Endothelial cell of umbilical vein (primary cell): ENCODE data around the gene TXNDC2. TPM values are rescaled to one million over a fixed set of nuclear protein-coding genes. Genes with fewer than 3 reads are reported as not detected.

Experiments used
- BruUV-seq: library from RNA; stranded (reverse); fragments of 400-500 nt; replicated peaks from 2 replicates; lab custom pipeline; 2021; lab: Mats Ljungman, UMichigan
- CTCF ChIA-PET: fragments of 300-600, 350-600 bp; sonication (Branson Sonifier 250); formaldehyde crosslinking; loops from one replicate; lab custom pipeline; 2021; ENCODE audit warnings: antibody characterized with exemption, inconsistent platforms; lab: Charles Lee
- POLR2A ChIA-PET: fragments of 300-600, 350-600 bp; sonication (Branson Sonifier 250); formaldehyde crosslinking; loops from one replicate; lab custom pipeline; 2021; ENCODE audit warnings: antibody characterized with exemption, inconsistent platforms; lab: Charles Lee
- DNase-seq: peaks from one replicate; pipeline ENCODE4 v3.0.0-alpha.2; 2011; ENCODE audit warnings: low read depth, low spot score
- FAIRE-seq: peaks from 2 replicates; lab custom pipeline; 2011; peaks lifted over from hg19 to GRCh38; lab: Jason Lieb, UNC
- H2AFZ ChIP-seq: 2 replicates; pipeline ENCODE4 v1.6.0; 2012; ENCODE audit warnings: low read depth, low read length, control low read depth, inconsistent platforms
- H3K27ac ChIP-seq: 2 replicates; pipeline ENCODE4 v1.5.1; 2011; ENCODE audit warnings: low read depth, mild to moderate bottlenecking, control low read depth, low read length, moderate library complexity; ENCODE audit not compliant: insufficient read depth
- H3K27me3 ChIP-seq, 2 experiments: 2 replicates each; pipeline versions ENCODE4 v1.6.0 to v1.6.1; 2011; ENCODE audit warnings: low read length in 2 of 2, mixed read lengths in 1 of 2; ENCODE audit not compliant: control insufficient read depth in 2 of 2, insufficient read depth in 2 of 2
- H3K36me3 ChIP-seq, 2 experiments: 2 replicates in 1 of 2; 3 replicates in 1 of 2; pipeline ENCODE4 v1.5.1; 2011; ENCODE audit warnings: low read length in 2 of 2, mild to moderate bottlenecking in 1 of 2, moderate library complexity in 1 of 2; ENCODE audit not compliant: control insufficient read depth in 2 of 2, insufficient read depth in 2 of 2; ENCODE audit errors: extremely low read depth in 1 of 2
- H3K4me1 ChIP-seq: 3 replicates; pipeline ENCODE4 v1.5.1; 2011; ENCODE audit warnings: mild to moderate bottlenecking, low read length; ENCODE audit not compliant: control insufficient read depth, insufficient read depth; ENCODE audit errors: extremely low read depth
- H3K4me2 ChIP-seq: 2 replicates; pipeline ENCODE4 v1.6.1; 2011; ENCODE audit warnings: low read length, control low read depth, mixed read lengths; ENCODE audit not compliant: insufficient read depth
- H3K4me3 ChIP-seq, 3 experiments: fragments of 200-600 bp in 1 of 3; sonication (generic), shearing (Covaris generic) in 1 of 3; replicated peaks in 1 of 3; 2 replicates each; pipeline ENCODE4 v1.5.1; 2011 to 2016; ENCODE audit warnings: control low read depth in 3 of 3, low read length in 3 of 3, mild to moderate bottlenecking in 2 of 3, inconsistent platforms in 1 of 3, low read depth in 1 of 3, moderate library complexity in 1 of 3; ENCODE audit not compliant: insufficient read depth in 1 of 3
- H3K79me2 ChIP-seq: 2 replicates; pipeline ENCODE4 v1.6.0; 2012; ENCODE audit warnings: low read length, inconsistent platforms; ENCODE audit not compliant: control insufficient read depth, insufficient read depth
- H3K9ac ChIP-seq: replicated peaks from 2 replicates; pipeline ENCODE3; 2011; ENCODE audit warnings: low read length, control low read depth; ENCODE audit not compliant: insufficient read depth; ENCODE audit errors: extremely low read depth
- H3K9me1 ChIP-seq: replicated peaks from 3 replicates; pipeline ENCODE4 v1.6.0; 2011; ENCODE audit warnings: mild to moderate bottlenecking, low read length; ENCODE audit not compliant: control insufficient read depth, insufficient read depth; ENCODE audit errors: extremely low read depth
- H3K9me3 ChIP-seq: replicated peaks from 2 replicates; pipeline ENCODE4 v1.5.1; 2012; ENCODE audit warnings: low read length, inconsistent platforms; ENCODE audit not compliant: control insufficient read depth, insufficient read depth
- H4K20me1 ChIP-seq: replicated peaks from 2 replicates; pipeline ENCODE3; 2011; ENCODE audit warnings: mild to moderate bottlenecking, low read length; ENCODE audit not compliant: control insufficient read depth, insufficient read depth; ENCODE audit errors: extremely low read depth
- CTCF ChIP-seq, 2 donors: IDR thresholded peaks; 1 replicate in 1 of 2; 2 replicates in 1 of 2; pipeline ENCODE4 v1.5.1; 2011; ENCODE audit warnings: low read length in 2 of 2, mild to moderate bottlenecking in 2 of 2, moderate library complexity in 2 of 2, control low read depth in 1 of 2, inconsistent platforms in 1 of 2, low read depth in 1 of 2; ENCODE audit not compliant: insufficient read depth in 1 of 2; ENCODE audit errors: extremely low read depth in 1 of 2
- EZH2 ChIP-seq: IDR thresholded peaks from 2 replicates; pipeline ENCODE4 v1.6.1; 2012; ENCODE audit warnings: borderline replicate concordance, low read depth, mild to moderate bottlenecking, moderate library complexity, low read length, inconsistent platforms; ENCODE audit not compliant: severe bottlenecking
- FOS ChIP-seq: IDR thresholded peaks from 2 replicates; pipeline ENCODE4 v1.6.1; 2011; ENCODE audit warnings: mild to moderate bottlenecking, low read length, moderate library complexity, borderline replicate concordance; ENCODE audit not compliant: insufficient read depth
- GATA2 ChIP-seq: IDR thresholded peaks from 2 replicates; pipeline ENCODE4 v1.7.0; 2011; ENCODE audit warnings: low read depth, mild to moderate bottlenecking, moderate library complexity, mixed read lengths, low read length; ENCODE audit not compliant: insufficient read length, insufficient read depth
- JUN ChIP-seq: IDR thresholded peaks from 2 replicates; pipeline ENCODE4 v1.6.1; 2011; ENCODE audit warnings: borderline replicate concordance, low read depth; ENCODE audit not compliant: insufficient read length, insufficient read depth
- MAX ChIP-seq: IDR thresholded peaks from 2 replicates; pipeline ENCODE4 v1.6.1; 2011; ENCODE audit not compliant: insufficient read depth, insufficient read length
- MYC ChIP-seq: IDR thresholded peaks from one replicate; pipeline ENCODE4 v1.6.1; 2011; ENCODE audit warnings: mild to moderate bottlenecking, low read depth, low read length
- POLR2A ChIP-seq: IDR thresholded peaks from 2 replicates; pipeline ENCODE4 v1.6.1; 2012; ENCODE audit warnings: low read depth, mild to moderate bottlenecking, control low read depth, low read length
- POLR2AphosphoS5 ChIP-seq: IDR thresholded peaks from 2 replicates; pipeline ENCODE4 v1.6.1; 2012; ENCODE audit warnings: low read depth, mild to moderate bottlenecking, control low read depth, low read length, moderate library complexity; ENCODE audit not compliant: insufficient read depth
- dilution Hi-C: fragments of 300-500 bp; cut with MboI; formaldehyde crosslinking; loops from one replicate; pipeline ENCODE4 v1.15.0; 2019; ENCODE audit warnings: low sequenced_read_pairs; ENCODE audit not compliant: extremely low pct_ligation_motif_present
- intact Hi-C: fragments of 100-400 bp; cut with micrococcal nuclease; formaldehyde crosslinking; loops from one replicate; pipeline ENCODE4 v1.10.0; 2022
- polyA plus RNA-seq, 4 experiments: library from polyadenylated mRNA; depleted of rRNA in 3 of 4; stranded (reverse) in 3 of 4; unstranded in 1 of 4; fragments of >200 nt; gene quantifications; 2 replicates each; pipeline versions ENCODE4 v1.2.1 to v1.2.3, GENCODE V29; 2011 to 2012; ENCODE audit warnings: missing spikeins in 1 of 4
- total RNA-seq: library from RNA; stranded (reverse); gene quantifications from 2 replicates; pipeline ENCODE4 v1.2.3, GENCODE V29; 2021

TXNDC2 gene
- total and polyA plus RNA-seq, 2 donors (not counting 3 experiments of a cell fraction or from before 2014, with no cell fraction given): 0.12 TPM; not detected in 1

- Histone ChIP-seq H3K9me3 (no peaks in the 10 kb centered on the region), H3K4me1 (peaks cover 5% of the 10 kb centered on the region), H3K27me3 (no peaks in the 10 kb centered on the region), H3K4me3 (no peak overlapping the region), H3K9ac (no peak overlapping the region), H4K20me1 (no peaks in the 10 kb centered on the region), H3K36me3 (no peaks in the 10 kb centered on the region), H3K79me2 (no peaks in the 10 kb centered on the region), H2AFZ (no peak overlapping the region), H3K27ac (no peak overlapping the region), H3K9me1 (no peaks in the 10 kb centered on the region), H3K4me2 (no peak overlapping the region)
- ChIA-PET POLR2A (no interaction called here), CTCF (interaction anchor here (1.0 kb wide), 1 partner anchor 16 kb away, joined by 3 read pairs; no protein-coding TSS in a partner anchor)
- FAIRE-seq: no peak
- intact Hi-C loops: no loop called here
- TF ChIP-seq MAX (no peak), EZH2 (no peak), JUN (no peak), FOS (no peak)
- no peak for DNase-seq
- dilution Hi-C loops: no loop called here
- no TSS peak for BruUV-seq
These were observed 34.3 kb upstream of the TXNDC2 start for GRCh38 chr18:9851511-9851910.

GRCh38 chr18:9852266-9853081 is 33.3 kb upstream of the TXNDC2 start:
- FAIRE-seq: no peak
- no peak for TF ChIP-seq CTCF (IDR thresholded peaks at IDR 0.05; ENCODE audit: extremely low read depth in 1 of 2, insufficient read depth in 1 of 2, low read depth in 1 of 2, low read length in 2 of 2)
- no peak for TF ChIP-seq POLR2A
- TF ChIP-seq POLR2AphosphoS5: no peak
- no peak for TF ChIP-seq FOS
- TF ChIP-seq MYC: no peak
- TF ChIP-seq MAX: no peak
- TF ChIP-seq JUN: no peak
- TF ChIP-seq GATA2: no peak
- no peak for TF ChIP-seq EZH2
- ChIA-PET POLR2A (no interaction called here), CTCF (interaction anchor here (1.0 kb wide), 1 partner anchor 21 kb away, joined by 3 read pairs; no protein-coding TSS in a partner anchor)
- no peak overlapping the region for H3K4me2 ChIP-seq
- H3K27me3 ChIP-seq: no peaks in the 10 kb centered on the region
- no peaks in the 10 kb centered on the region for H3K9me3 ChIP-seq
- no peaks in the 10 kb centered on the region for H3K79me2 ChIP-seq
- no peak for DNase-seq
- BruUV-seq: no TSS peak
- no peak overlapping the region for H3K27ac ChIP-seq
- intact Hi-C loops: no loop called here
- no peaks in the 10 kb centered on the region for H4K20me1 ChIP-seq
- H2AFZ ChIP-seq: no peak overlapping the region
- H3K4me1 ChIP-seq: peaks cover 5% of the 10 kb centered on the region
- H3K9me1 ChIP-seq: no peaks in the 10 kb centered on the region
- no peak overlapping the region for H3K9ac ChIP-seq
- dilution Hi-C loops: no loop called here
- no peak overlapping the region for H3K4me3 ChIP-seq
- H3K36me3 ChIP-seq: no peaks in the 10 kb centered on the region
